ENCODE measurements around the gene DGKB. TPM values are rescaled to one million over a fixed set of nuclear protein-coding genes. Genes with fewer than 3 reads are reported as not detected.

The DGKB gene
- total and polyA plus RNA-seq, 9 donors, result under 0.01 to 1.3 (median 0.28) TPM; not detected in 2

DNA sequence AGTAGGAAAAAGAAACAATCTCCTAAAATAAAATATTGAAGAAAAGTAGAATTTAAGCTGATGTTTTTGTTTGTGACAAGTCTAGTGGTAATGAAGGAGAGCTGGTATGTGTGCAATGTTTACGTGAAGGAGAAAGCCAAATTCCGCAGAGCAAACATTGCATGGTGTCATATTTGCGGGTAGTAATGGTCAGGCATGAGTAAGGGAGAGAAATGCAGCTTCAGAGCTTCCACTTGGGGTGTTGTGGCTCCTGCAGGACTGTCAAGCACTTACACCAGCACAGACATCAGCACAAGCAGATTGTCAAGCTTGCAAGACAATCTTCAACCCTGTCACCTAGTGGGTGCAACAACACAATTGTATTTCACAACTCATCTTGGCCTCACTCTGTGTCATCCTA, 776.6 kb downstream of the DGKB start:
- intact Hi-C loops (cut with DNase I), result no loop called here
- no peak overlapping the region for H3K27ac ChIP-seq
- TF ChIP-seq CTCF (IDR thresholded peaks at IDR 0.05) (no peak), EP300 (IDR thresholded peaks at IDR 0.05) (no peak), POLR2A (IDR thresholded peaks at IDR 0.05) (no peak)
- DNase-seq, result no peak
- no peaks in the 10 kb centered on the region for H3K9me3 ChIP-seq
- H3K36me3 ChIP-seq, result no peaks in the 10 kb centered on the region
- no peaks in the 10 kb centered on the region for H3K4me1 ChIP-seq (ENCODE audit: insufficient read depth)
- 86 to 87% (median 86%) methylated on average over 3 of the region's 3 CpGs for WGBS, 3 donors
- H3K4me3 ChIP-seq, result no peak overlapping the region
- H3K27me3 ChIP-seq, result no peaks in the 10 kb centered on the region

GRCh38 chr7:14124716-14125115, 777.8 kb downstream of the DGKB start:
- no peak for DNase-seq
- Histone ChIP-seq H3K27me3 (no peaks in the 10 kb centered on the region), H3K9me3 (no peaks in the 10 kb centered on the region), H3K4me3 (no peak overlapping the region), H3K36me3 (no peaks in the 10 kb centered on the region), H3K27ac (no peak overlapping the region), H3K4me1 (ENCODE audit: insufficient read depth) (no peaks in the 10 kb centered on the region)
- intact Hi-C loops (cut with DNase I), result no loop called here
- WGBS, 3 donors, result 53 to 66% (median 63%) methylated on average over 2 of the region's 2 CpGs
- TF ChIP-seq CTCF (IDR thresholded peaks at IDR 0.05), result no peak
- no peak for TF ChIP-seq EP300 (IDR thresholded peaks at IDR 0.05)
- no peak for TF ChIP-seq POLR2A (IDR thresholded peaks at IDR 0.05)

DNA sequence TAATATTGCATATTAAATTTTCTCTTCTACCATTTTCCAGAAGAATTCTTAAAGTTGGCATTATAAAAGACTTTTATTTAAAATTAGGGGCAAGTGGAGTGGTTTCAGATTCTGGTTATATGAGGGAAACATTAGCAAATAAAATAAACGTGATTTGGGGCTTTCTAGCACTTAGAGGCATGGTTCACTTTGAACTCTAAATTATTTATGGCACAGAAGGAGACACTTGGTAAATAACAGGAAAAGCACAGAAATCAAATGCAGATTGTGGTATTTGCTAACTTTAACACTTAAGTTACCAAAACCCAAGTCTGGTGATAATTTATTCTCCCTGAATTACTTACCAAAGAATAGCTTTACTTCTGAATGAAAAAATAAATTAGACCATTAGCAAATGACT, 778.6 kb downstream of the DGKB start:
- WGBS, 3 donors, result 7 to 18% (median 11%) methylated on average over 1 of the region's 1 CpG
- Histone ChIP-seq H3K4me1 (ENCODE audit: insufficient read depth) (no peaks in the 10 kb centered on the region), H3K36me3 (no peaks in the 10 kb centered on the region), H3K4me3 (no peak overlapping the region), H3K27me3 (no peaks in the 10 kb centered on the region), H3K9me3 (no peaks in the 10 kb centered on the region), H3K27ac (no peak overlapping the region)
- no peak for DNase-seq
- intact Hi-C loops (cut with DNase I), result no loop called here
- TF ChIP-seq CTCF (IDR thresholded peaks at IDR 0.05) (no peak), POLR2A (IDR thresholded peaks at IDR 0.05) (no peak), EP300 (IDR thresholded peaks at IDR 0.05) (no peak)

GRCh38 chr7:14115701-14116100, 786.9 kb downstream of the DGKB start:
- WGBS, 3 donors, result 73 to 80% (median 80%) methylated on average over 2 of the region's 2 CpGs
- no peak for DNase-seq
- no peak overlapping the region for H3K4me3 ChIP-seq
- no peaks in the 10 kb centered on the region for H3K9me3 ChIP-seq
- intact Hi-C loops (cut with DNase I), result no loop called here
- no peak overlapping the region for H3K27ac ChIP-seq
- H3K36me3 ChIP-seq, result no peaks in the 10 kb centered on the region
- TF ChIP-seq EP300 (IDR thresholded peaks at IDR 0.05), result no peak
- TF ChIP-seq POLR2A (IDR thresholded peaks at IDR 0.05), result no peak
- no peak for TF ChIP-seq CTCF (IDR thresholded peaks at IDR 0.05)
- no peaks in the 10 kb centered on the region for H3K4me1 ChIP-seq (ENCODE audit: insufficient read depth)
- no peaks in the 10 kb centered on the region for H3K27me3 ChIP-seq

DNA sequence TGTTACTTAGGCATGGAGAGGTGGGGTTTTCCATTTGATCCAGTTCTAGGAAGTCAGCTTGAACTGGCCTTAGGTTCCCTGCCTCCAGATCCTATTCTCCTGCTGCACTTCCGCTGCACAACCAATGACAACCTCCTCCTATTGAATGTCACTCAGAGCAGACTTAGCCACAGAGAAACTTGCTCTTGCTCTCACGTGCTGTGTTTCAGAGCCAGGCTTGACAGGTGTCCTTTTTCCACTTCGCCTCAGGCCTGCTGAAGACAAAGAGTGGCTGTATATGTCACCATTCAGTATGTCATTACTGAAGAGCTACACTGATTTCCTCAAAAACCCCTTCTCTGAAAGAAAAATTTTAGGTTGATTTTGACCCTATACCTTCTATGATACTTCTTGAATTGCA, 797.7 kb downstream of the DGKB start:
- Histone ChIP-seq H3K27me3 (no peaks in the 10 kb centered on the region), H3K9me3 (no peaks in the 10 kb centered on the region), H3K36me3 (no peaks in the 10 kb centered on the region), H3K27ac (no peak overlapping the region), H3K4me3 (no peak overlapping the region), H3K4me1 (ENCODE audit: insufficient read depth) (no peaks in the 10 kb centered on the region)
- DNase-seq, result no peak
- 69 to 78% (median 75%) methylated on average over 3 of the region's 3 CpGs for WGBS, 3 donors
- TF ChIP-seq CTCF (IDR thresholded peaks at IDR 0.05) (no peak), EP300 (IDR thresholded peaks at IDR 0.05) (no peak), POLR2A (IDR thresholded peaks at IDR 0.05) (no peak)
- intact Hi-C loops (cut with DNase I), result no loop called here

Data from ovary (tissue), 9 donors.